Glomerular endothelial cell (primary cell): ENCODE results near the gene NXN. TPM values are rescaled to one million over a fixed set of nuclear protein-coding genes. Genes with fewer than 3 reads are reported as not detected.
A peak's percentile ranks its signal among the peaks of the same experiment; 100 is the strongest.
"Not testable (repeated sequence)": the region's sequence is repeated elsewhere in the genome, so short reads cannot be mapped to it uniquely, and the experiment has no call there.

Experiments
- DNase-seq: peaks from one replicate; pipeline ENCODE4 v3.0.0-alpha.2; 2011; ENCODE audit warnings: low read depth, low spot score; ENCODE audit errors: extremely low read depth
- total RNA-seq: library from RNA; depleted of rRNA; stranded (reverse); fragments of >200 nt; gene quantifications from 2 replicates; pipeline ENCODE4 v1.2.3, GENCODE V29; 2015

Gene NXN
- total RNA-seq, 1 donor from 2014 or later: 55.7 TPM

GRCh38 chr17:1007310-1008007 is 27.9 kb upstream of the NXN start:
- DNase-seq: no peak

- DNase-seq: no peak
Measured at GRCh38 chr17:1006054-1006453, 26.5 kb upstream of the NXN start.

- DNase-seq: peak; percentile 36
Measured at GRCh38 chr17:1005361-1005946, 25.9 kb upstream of the NXN start.

GRCh38 chr17:1004769-1005295 is 25.3 kb upstream of the NXN start:
- no peak for DNase-seq

- DNase-seq: peak; percentile 37
Measured at GRCh38 chr17:1003972-1004768, 24.6 kb upstream of the NXN start.

DNA sequence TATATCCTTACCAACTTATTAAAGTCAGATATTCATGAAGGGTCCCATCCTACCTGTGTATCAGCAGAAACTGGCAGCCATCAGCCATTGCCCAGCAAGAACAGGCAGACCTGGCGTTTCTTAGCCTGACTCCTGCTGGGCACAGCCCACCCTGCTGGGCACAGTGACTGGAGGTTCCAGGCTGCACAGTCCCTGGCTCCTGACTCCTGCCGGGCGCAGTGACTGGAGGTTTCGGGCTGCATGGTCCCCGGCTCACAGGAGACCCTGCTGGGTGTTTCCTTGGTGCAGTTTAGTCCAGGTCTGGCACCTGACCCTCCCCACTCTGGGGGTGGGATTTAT is 24.0 kb upstream of the NXN start:
- no peak for DNase-seq

DNA sequence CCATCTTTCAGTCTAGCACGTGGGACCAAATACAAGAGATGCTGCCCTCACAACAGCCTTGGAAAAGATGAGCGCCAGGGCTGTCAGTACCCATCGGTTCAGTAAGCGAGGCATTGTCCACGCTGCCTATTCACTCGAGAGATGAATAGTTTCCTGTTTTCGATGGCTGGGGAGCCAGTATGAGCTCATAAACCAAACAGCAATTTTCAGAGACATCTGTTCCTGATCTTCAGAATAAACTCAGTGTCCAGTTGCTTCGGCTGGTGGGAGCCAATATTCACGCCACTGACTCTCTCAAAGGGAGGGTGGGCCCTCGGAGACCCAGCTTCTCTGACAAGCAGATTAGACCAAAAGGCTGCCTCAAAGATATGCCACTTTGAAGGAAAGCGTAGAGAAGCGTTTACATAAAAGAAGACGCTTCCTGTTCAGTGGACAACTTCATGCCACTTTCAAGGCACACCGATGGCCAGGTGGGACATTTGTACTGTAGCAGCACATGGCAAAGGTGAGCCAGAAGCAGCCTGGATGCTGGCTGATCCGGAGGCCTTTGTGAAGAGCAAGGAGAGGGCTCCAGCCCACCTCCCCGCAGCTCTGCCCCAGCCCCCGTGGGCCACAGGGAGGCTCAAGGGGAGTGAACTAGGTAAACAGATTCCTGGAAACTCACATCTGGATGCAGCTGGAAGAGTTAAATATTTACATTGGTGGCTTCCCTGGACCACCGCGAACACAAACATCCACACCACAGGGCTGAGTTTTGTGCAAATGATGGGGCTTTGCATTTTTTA is 23.4 kb upstream of the NXN start:
- DNase-seq: no peak

GRCh38 chr17:1002412-1002753 is 22.8 kb upstream of the NXN start:
- DNase-seq: no peak

- DNase-seq: no peak
Measured at GRCh38 chr17:1001640-1002411, 22.2 kb upstream of the NXN start.

- no peak for DNase-seq
Measured at GRCh38 chr17:1000597-1001461, 21.3 kb upstream of the NXN start.

DNA sequence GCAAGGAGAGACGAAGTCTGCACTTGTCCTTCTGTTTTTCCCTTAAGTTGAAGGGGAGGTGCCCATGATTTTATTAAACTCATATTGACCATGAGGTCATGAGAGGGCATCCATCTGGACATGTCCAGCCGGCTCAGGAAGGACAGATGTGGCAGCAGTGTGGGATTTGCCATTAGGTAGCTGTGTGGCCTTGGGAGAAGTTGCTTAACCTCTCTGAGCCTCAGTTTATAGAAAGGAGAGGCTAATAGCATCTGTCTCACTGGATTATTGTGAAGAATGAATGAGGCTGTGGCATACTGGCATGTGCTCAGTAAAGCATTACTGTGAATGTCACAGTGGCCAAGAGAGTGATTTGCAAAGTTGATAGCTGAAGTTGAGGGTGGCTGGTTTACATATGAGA is 18.5 kb upstream of the NXN start:
- DNase-seq: no peak

GRCh38 chr17:996554-997344 is 17.2 kb upstream of the NXN start, which contains the start of gene TIMM22:
TSS of gene TIMM22 (plus strand) at chr17:997129. CDS start at chr17:997143, 14 bp downstream.
- DNase-seq: peak; percentile 94

GRCh38 chr17:995324-995723 is 15.7 kb upstream of the NXN start:
- DNase-seq: not testable (repeated sequence)

DNA sequence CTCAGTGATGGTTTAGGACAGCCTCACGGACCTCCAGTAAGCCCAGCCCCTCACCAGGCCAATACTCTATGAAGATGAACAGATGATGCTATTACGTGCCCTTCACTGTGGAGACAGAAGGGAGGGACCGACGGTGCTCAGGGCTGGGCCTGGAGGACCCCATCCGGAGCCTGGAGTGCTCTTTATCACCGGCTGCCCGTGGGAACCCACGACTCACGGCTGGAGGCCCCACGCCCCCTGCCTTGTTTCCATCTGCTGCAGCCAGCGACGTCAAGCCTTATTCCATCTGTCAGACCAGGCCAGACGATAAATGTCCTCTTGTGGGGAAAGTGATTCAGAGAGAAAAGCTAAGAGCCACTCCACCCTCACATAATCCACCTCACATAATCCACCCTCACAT is 13.4 kb upstream of the NXN start:
- no peak for DNase-seq

DNA sequence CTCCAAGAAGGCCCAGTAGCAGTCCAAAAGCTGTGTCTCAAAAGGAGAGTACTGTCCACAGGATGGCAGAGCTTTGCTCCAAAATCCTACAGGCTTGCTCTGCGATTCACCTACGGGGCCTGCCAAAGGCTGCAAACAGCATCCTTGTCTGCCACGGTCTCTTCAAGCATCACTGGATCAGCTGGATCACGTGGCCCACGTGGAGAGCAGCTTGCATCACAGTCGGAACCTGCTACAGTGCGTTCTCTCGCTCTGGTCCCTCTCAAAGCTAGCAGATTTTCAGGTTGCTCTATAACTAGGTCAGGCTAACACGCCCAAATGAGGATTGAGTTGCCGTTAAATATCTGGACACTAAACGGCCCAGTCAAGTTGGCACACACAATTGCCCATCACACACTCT is 9.0 kb upstream of the NXN start:
- no peak for DNase-seq

DNA sequence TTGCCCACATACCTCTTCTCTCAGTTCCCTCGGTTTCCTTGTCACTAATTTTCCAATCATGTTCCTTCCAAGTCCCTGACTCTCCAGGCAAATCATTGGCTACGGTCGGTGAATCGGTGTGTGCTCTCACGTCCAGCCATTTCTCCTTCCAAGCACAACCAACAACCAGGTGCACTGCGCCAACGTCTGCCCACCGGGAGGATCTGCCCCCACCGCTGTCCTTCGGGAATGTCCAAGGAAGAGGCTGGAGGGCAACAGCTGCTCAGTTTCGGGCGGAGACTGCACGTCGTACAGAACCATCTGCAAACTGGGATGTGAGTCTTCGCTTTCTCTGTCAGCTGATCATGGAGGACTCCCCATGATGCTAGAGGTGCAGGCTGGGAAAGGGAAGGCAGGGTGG is 8.4 kb upstream of the NXN start:
- DNase-seq: no peak

GRCh38 chr17:986322-986929 is 6.8 kb upstream of the NXN start:
- DNase-seq: no peak

DNA sequence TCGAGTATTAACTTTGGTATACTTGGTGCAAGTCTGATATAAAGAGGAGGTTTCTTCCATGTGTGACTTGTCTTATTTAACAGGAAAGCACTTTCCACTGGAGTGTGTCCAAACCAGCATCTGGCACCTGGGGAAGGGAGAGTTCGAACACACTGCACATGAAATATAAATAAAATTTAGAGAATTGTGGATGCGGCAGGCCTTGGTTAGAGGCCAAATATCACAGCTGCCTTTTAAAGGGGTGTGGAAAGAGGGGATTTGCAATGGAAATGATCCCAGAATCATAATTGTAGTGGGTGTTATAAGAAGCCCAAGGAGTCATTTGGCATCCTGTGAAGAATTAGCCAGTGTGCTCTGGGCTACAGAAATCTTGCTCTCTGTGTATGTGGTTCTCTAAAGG is 4.3 kb upstream of the NXN start:
- DNase-seq: no peak
